ENCODE measurements around the gene CNN1.

DNA sequence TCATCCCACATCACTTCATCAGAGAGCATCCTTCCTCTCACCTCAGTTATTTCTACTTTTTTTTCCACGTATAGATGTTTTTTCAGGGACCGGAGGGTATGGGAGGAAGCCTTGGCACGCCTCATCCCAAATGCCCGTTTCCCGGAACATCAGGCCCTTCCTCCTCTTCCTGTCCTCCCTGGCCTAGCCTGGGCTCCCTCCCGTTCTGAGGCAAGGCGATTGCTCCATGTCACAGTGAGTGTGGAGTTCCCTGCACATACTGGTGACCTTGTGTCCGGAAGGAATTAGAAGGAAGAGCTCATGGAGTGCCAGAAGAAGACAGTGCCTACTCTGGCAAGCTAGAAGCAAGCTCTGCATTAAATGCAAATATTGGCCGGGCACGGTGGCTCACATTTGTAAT lies 57.5 kb downstream of the CNN1 start:
- TF ChIP-seq, protein P1, sequence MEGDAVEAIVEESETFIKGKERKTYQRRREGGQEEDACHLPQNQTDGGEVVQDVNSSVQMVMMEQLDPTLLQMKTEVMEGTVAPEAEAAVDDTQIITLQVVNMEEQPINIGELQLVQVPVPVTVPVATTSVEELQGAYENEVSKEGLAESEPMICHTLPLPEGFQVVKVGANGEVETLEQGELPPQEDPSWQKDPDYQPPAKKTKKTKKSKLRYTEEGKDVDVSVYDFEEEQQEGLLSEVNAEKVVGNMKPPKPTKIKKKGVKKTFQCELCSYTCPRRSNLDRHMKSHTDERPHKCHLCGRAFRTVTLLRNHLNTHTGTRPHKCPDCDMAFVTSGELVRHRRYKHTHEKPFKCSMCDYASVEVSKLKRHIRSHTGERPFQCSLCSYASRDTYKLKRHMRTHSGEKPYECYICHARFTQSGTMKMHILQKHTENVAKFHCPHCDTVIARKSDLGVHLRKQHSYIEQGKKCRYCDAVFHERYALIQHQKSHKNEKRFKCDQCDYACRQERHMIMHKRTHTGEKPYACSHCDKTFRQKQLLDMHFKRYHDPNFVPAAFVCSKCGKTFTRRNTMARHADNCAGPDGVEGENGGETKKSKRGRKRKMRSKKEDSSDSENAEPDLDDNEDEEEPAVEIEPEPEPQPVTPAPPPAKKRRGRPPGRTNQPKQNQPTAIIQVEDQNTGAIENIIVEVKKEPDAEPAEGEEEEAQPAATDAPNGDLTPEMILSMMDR (IDR thresholded peaks at IDR 0.05; ENCODE audit: low read length), result no peak
- TF ChIP-seq EZH2phosphoT487 (IDR thresholded peaks at IDR 0.05; ENCODE audit: low read length) (no peak), EZH2 (optimal IDR thresholded peaks at IDR 0.05; ENCODE audit: low read depth, low read length) (no peak)
